OCI-LY1 (cell line): ENCODE data around the gene TBC1D14.

Source experiments
- EZH2 ChIP-seq: fragments of 200-600 bp; sonication (generic), shearing (Covaris generic); IDR thresholded peaks from 2 replicates; pipeline ENCODE4 v1.8.0; 2017; ENCODE audit warnings: borderline replicate concordance, mixed run types, mild to moderate bottlenecking, antibody characterized with exemption, low read length, moderate library complexity, mixed read lengths
- TF ChIP-seq, protein P1 (sequence below): fragments of 200-600 bp; sonication (generic), shearing (Covaris generic); IDR thresholded peaks from 2 replicates; pipeline ENCODE4 v1.5.1; 2017; ENCODE audit warnings: mild to moderate bottlenecking, antibody characterized with exemption, low read length, moderate library complexity, mixed read lengths

GRCh38 chr4:6972375-6972650 is 62.7 kb downstream of the TBC1D14 start:
- TF ChIP-seq, protein P1, sequence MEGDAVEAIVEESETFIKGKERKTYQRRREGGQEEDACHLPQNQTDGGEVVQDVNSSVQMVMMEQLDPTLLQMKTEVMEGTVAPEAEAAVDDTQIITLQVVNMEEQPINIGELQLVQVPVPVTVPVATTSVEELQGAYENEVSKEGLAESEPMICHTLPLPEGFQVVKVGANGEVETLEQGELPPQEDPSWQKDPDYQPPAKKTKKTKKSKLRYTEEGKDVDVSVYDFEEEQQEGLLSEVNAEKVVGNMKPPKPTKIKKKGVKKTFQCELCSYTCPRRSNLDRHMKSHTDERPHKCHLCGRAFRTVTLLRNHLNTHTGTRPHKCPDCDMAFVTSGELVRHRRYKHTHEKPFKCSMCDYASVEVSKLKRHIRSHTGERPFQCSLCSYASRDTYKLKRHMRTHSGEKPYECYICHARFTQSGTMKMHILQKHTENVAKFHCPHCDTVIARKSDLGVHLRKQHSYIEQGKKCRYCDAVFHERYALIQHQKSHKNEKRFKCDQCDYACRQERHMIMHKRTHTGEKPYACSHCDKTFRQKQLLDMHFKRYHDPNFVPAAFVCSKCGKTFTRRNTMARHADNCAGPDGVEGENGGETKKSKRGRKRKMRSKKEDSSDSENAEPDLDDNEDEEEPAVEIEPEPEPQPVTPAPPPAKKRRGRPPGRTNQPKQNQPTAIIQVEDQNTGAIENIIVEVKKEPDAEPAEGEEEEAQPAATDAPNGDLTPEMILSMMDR: no peak
- no peak for TF ChIP-seq EZH2
